DND-41 (cell line): Measurements from ENCODE around the gene RNASET2.
"Not testable (repeated sequence)": the region's sequence is repeated elsewhere in the genome, so short reads cannot be mapped to it uniquely, and the experiment has no call there.

Experiments
- EZH2 ChIP-seq: IDR thresholded peaks from 3 replicates; pipeline ENCODE4 v1.6.1; 2012; ENCODE audit warnings: borderline replicate concordance, low read depth, mild to moderate bottlenecking, moderate library complexity, low read length, inconsistent platforms; ENCODE audit not compliant: severe bottlenecking
- TF ChIP-seq, protein P1 (sequence below): IDR thresholded peaks from 2 replicates; pipeline ENCODE4 v1.5.1; 2012; ENCODE audit warnings: borderline replicate concordance, low read length, moderate library complexity, mild to moderate bottlenecking; ENCODE audit not compliant: poor library complexity, severe bottlenecking; ENCODE audit errors: extremely low read depth

DNA sequence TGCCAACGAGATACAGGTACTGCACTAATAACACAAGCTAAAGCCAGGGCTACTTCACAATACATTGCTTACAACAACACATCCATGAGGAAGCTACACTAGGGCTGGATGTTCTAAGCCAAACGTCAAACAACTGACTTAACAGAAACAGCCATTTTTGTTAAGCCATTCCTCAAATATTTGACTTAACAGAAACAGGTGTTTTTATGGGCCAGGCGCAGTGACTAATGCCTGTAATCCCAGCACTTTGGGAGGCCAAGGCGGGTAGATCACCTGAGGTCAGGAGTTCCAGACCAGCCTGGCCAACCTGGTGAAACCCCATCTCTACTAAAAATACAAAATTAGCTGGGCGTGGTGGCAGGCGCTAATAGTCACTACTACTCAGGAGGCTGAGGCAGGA is 7.6 kb downstream of the RNASET2 start:
- TF ChIP-seq, protein P1, sequence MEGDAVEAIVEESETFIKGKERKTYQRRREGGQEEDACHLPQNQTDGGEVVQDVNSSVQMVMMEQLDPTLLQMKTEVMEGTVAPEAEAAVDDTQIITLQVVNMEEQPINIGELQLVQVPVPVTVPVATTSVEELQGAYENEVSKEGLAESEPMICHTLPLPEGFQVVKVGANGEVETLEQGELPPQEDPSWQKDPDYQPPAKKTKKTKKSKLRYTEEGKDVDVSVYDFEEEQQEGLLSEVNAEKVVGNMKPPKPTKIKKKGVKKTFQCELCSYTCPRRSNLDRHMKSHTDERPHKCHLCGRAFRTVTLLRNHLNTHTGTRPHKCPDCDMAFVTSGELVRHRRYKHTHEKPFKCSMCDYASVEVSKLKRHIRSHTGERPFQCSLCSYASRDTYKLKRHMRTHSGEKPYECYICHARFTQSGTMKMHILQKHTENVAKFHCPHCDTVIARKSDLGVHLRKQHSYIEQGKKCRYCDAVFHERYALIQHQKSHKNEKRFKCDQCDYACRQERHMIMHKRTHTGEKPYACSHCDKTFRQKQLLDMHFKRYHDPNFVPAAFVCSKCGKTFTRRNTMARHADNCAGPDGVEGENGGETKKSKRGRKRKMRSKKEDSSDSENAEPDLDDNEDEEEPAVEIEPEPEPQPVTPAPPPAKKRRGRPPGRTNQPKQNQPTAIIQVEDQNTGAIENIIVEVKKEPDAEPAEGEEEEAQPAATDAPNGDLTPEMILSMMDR: not testable (repeated sequence)
- not testable (repeated sequence) for TF ChIP-seq EZH2
